OCI-LY1 (cell line): Measurements from ENCODE around the gene RGS7.

Experiments
- EZH2 ChIP-seq: fragments of 200-600 bp; sonication (generic), shearing (Covaris generic); IDR thresholded peaks from 2 replicates; pipeline ENCODE4 v1.8.0; 2017; ENCODE audit warnings: borderline replicate concordance, mixed run types, mild to moderate bottlenecking, antibody characterized with exemption, low read length, moderate library complexity, mixed read lengths
- TF ChIP-seq, protein P1 (sequence below): fragments of 200-600 bp; sonication (generic), shearing (Covaris generic); IDR thresholded peaks from 2 replicates; pipeline ENCODE4 v1.5.1; 2017; ENCODE audit warnings: mild to moderate bottlenecking, antibody characterized with exemption, low read length, moderate library complexity, mixed read lengths

DNA sequence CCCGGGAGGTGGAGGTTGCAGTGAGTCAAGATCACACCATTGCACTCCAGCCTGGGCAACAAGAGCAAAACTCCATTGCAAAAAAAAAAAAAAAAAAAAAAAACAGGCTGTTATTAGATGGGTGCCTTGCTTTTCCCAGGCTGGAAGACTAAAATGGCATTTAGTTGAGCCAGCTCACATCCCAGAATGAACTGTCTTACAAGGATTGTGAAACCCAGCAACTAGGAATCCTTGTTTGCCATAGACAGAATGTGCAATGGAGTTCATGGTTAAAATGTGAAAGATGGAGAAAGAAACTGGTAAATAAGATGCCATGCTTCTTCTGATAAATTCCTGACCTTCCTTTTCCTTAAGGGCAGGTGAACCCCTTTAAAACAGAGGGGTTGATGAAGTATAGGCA, 529.2 kb downstream of the RGS7 start:
- TF ChIP-seq, protein P1, sequence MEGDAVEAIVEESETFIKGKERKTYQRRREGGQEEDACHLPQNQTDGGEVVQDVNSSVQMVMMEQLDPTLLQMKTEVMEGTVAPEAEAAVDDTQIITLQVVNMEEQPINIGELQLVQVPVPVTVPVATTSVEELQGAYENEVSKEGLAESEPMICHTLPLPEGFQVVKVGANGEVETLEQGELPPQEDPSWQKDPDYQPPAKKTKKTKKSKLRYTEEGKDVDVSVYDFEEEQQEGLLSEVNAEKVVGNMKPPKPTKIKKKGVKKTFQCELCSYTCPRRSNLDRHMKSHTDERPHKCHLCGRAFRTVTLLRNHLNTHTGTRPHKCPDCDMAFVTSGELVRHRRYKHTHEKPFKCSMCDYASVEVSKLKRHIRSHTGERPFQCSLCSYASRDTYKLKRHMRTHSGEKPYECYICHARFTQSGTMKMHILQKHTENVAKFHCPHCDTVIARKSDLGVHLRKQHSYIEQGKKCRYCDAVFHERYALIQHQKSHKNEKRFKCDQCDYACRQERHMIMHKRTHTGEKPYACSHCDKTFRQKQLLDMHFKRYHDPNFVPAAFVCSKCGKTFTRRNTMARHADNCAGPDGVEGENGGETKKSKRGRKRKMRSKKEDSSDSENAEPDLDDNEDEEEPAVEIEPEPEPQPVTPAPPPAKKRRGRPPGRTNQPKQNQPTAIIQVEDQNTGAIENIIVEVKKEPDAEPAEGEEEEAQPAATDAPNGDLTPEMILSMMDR: no peak
- TF ChIP-seq EZH2: no peak
